Measurements from ENCODE around the gene DGKI. TPM values are rescaled to one million over a fixed set of nuclear protein-coding genes. Genes with fewer than 3 reads are reported as not detected.

The DGKI gene
- total RNA-seq, 4 donors from 2014 or later = 0.44 to 1.1 (median 1.0) TPM; not detected in 1

DNA sequence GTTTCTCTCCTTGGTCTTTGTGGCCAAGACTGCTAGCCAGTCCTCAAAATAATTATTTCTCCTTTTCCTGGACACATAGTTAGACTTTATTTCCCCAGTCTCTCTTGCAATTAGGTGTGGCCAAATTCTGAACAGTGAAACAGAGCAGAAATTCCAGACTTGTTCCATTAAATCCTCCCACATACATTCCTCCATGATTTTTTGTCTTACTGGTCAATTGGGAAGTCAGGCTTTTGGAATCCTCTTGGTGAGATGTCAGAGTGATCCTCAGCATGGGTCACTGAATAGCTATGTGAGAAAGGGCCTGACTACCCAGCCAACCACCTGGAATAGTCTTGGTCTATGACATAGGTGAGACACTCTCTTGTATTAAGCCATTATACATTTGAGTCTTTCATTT, 164.2 kb downstream of the DGKI start:
- H3K36me3 ChIP-seq = no peaks in the 10 kb centered on the region
- H3K9me3 ChIP-seq = no peaks in the 10 kb centered on the region
- no peak for DNase-seq
- no peak overlapping the region for H3K4me3 ChIP-seq
- TF ChIP-seq CTCF (IDR thresholded peaks at IDR 0.05) (no peak), POLR2A (IDR thresholded peaks at IDR 0.05) (no peak)
- no peak overlapping the region for H3K27ac ChIP-seq
- intact Hi-C loops (cut with DNase I) = no loop called here
- H3K4me1 ChIP-seq = no peaks in the 10 kb centered on the region
- no peaks in the 10 kb centered on the region for H3K27me3 ChIP-seq

DNA sequence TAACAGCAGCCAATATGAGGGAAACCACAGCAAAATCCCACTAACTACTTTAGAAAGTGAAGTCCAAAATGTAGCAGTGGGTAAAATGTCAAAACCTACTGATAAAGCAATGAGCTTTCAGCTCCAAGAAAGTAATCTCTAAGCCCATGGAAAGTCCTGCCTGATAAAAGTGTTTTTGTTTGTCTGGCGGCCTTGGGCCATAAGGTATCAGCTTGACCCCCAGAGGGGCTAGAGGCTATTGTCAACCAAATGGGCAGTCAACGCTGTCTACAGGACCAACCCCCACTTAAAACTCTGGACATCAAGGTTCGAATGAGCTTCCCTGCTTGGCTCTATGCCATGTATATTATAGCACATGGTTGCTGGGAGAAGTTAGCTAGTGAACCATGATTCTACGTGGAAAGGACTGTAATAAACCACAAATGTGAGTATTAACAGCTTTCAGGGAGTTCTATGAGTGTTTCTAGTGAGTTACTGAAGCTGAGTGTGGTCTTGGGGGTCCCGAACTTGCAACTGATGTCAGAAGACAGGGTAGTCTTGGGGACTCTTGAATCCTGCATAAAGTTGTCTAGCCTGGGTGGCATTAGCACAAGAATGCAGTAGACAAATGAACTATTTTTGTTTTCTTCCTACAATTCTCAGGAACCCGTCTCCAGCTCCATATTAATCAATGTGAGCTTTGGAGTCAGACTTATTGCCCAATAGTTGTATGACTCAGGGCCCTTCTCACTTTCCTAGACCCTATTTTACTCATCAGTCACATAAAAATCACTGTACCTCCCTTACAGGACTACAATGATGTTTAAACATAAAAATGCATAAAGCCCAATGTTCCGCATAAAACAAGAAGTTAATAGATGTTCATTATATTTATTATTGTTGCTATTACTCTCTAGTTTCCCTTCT, 164.9 kb downstream of the DGKI start:
- WGBS, 2 donors = 59 to 62% methylated on average over 6 to 7 of the region's 7 CpGs
- Histone ChIP-seq H3K9me3 (no peaks in the 10 kb centered on the region), H3K27me3 (no peaks in the 10 kb centered on the region), H3K27ac (peak overlapping the region in 1 of 4 donors; percentile 34), H3K36me3 (no peaks in the 10 kb centered on the region), H3K4me3 (no peak overlapping the region), H3K4me1 (no peaks in the 10 kb centered on the region)
- no peak for DNase-seq
- TF ChIP-seq CTCF (IDR thresholded peaks at IDR 0.05) (no peak), POLR2A (IDR thresholded peaks at IDR 0.05) (no peak)
- intact Hi-C loops (cut with DNase I) = no loop called here

GRCh38 chr7:137674551-137675409, 172.0 kb downstream of the DGKI start:
- DNase-seq = no peak
- H3K4me3 ChIP-seq = no peak overlapping the region
- intact Hi-C loops (cut with DNase I) = no loop called here
- no peaks in the 10 kb centered on the region for H3K9me3 ChIP-seq
- no peaks in the 10 kb centered on the region for H3K36me3 ChIP-seq
- no peak overlapping the region for H3K27ac ChIP-seq
- no peaks in the 10 kb centered on the region for H3K4me1 ChIP-seq
- 66 to 73% methylated on average over 11 of the region's 11 CpGs for WGBS, 2 donors
- no peak for TF ChIP-seq POLR2A (IDR thresholded peaks at IDR 0.05)
- TF ChIP-seq CTCF (IDR thresholded peaks at IDR 0.05) = no peak
- no peaks in the 10 kb centered on the region for H3K27me3 ChIP-seq

- H3K36me3 ChIP-seq = no peaks in the 10 kb centered on the region
- 67 to 72% methylated on average over 3 of the region's 3 CpGs for WGBS, 2 donors
- no peaks in the 10 kb centered on the region for H3K9me3 ChIP-seq
- intact Hi-C loops (cut with DNase I) = no loop called here
- H3K27ac ChIP-seq = no peak overlapping the region
- no peaks in the 10 kb centered on the region for H3K4me1 ChIP-seq
- no peak for DNase-seq
- no peaks in the 10 kb centered on the region for H3K27me3 ChIP-seq
- H3K4me3 ChIP-seq = no peak overlapping the region
- no peak for TF ChIP-seq POLR2A (IDR thresholded peaks at IDR 0.05)
- TF ChIP-seq CTCF (IDR thresholded peaks at IDR 0.05) = no peak
Observed at GRCh38 chr7:137674048-137674447, 172.7 kb downstream of the DGKI start.

GRCh38 chr7:137671920-137672319, 174.9 kb downstream of the DGKI start:
- TF ChIP-seq POLR2A (IDR thresholded peaks at IDR 0.05) (no peak), CTCF (IDR thresholded peaks at IDR 0.05) (no peak)
- WGBS, 2 donors = 86 to 95% methylated on average over 4 to 5 of the region's 5 CpGs

More at GRCh38 chr7:137671920-137672319, 174.9 kb downstream of the DGKI start:
- no peaks in the 10 kb centered on the region for H3K9me3 ChIP-seq
- no peaks in the 10 kb centered on the region for H3K27me3 ChIP-seq
- no peak overlapping the region for H3K27ac ChIP-seq
- intact Hi-C loops (cut with DNase I) = no loop called here
- no peak for DNase-seq
- H3K36me3 ChIP-seq = no peaks in the 10 kb centered on the region
- no peak overlapping the region for H3K4me3 ChIP-seq
- H3K4me1 ChIP-seq = no peaks in the 10 kb centered on the region
